Heart left ventricle (tissue), 13 donors: ENCODE results near the gene MED27.

Experiments
- POLR2A ChIP-seq, 2 donors: fragments of 450-650 bp; IDR thresholded peaks; one replicate each; pipeline ENCODE4 v1.6.1; 2017; ENCODE audit warnings: antibody characterized with exemption in 2 of 2, mild to moderate bottlenecking in 2 of 2, moderate library complexity in 2 of 2
- TF ChIP-seq, protein P1 (sequence below), 12 donors: fragments of 200-600 bp; sonication (generic) in 4 of 12; IDR thresholded peaks; one replicate each; pipeline versions ENCODE4 v1.5.0 to v1.8.0; 2018 to 2022; ENCODE audit warnings: antibody characterized with exemption in 12 of 12, mild to moderate bottlenecking in 5 of 12
- donor health status: ischemic (EF 13 %, LVEDD 7.1; RV severe dilation, severe dysfunction).
- donor health status: DM: no; HTN: yes; CAD: no.
- donor health status: DM: no; HTN: no; CAD: no.
- donor health status: ischemic (EF 25% LVEDD 6.9; RV normal size, moderate dysfunction).
- donor health status: ischemic (EF 25% LVEDD 5.7; RV mildly dilated, moderate dysfunction).
- donor health status: ischemic (EF 35%, LVEDD 5.7; RV mildly dilated, moderate dysfunction).
- donor health status: nonischemic (EF 11% LVEDD 7.7; RV severe dilation, severe dysfunction).
- donor health status: DM: yes; HTN: yes; CAD: no.
- donor health status: PGD.
- donor health status: ischemic (EF 29% LVEDD 5.4; RV normal size, mild dysfunction).
- donor health status: nonischemic (EF 23%, LVEDD 6.1; RV moderate dilation, normal function).

DNA sequence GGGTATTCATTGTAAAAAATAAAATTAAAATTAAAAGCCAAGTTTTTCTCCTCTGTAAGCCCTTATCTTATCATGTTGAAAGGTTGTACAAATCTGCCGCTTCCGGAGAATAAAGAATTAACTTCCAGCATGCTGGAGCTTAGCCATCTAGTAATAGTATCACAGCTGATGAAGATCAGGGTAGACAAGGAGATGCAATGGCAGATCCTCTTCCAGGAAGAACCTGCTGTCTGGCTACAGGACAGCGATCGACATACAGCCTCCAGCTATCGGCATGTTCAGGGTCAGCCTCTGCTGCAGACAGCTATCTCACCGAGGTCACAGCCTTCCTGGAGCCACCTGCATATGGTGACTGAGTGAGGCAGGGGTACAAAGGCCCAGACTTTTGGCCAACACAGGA, 82.6 kb downstream of the MED27 start:
- no peak for TF ChIP-seq POLR2A (IDR thresholded peaks at IDR 0.05)
- TF ChIP-seq, protein P1, sequence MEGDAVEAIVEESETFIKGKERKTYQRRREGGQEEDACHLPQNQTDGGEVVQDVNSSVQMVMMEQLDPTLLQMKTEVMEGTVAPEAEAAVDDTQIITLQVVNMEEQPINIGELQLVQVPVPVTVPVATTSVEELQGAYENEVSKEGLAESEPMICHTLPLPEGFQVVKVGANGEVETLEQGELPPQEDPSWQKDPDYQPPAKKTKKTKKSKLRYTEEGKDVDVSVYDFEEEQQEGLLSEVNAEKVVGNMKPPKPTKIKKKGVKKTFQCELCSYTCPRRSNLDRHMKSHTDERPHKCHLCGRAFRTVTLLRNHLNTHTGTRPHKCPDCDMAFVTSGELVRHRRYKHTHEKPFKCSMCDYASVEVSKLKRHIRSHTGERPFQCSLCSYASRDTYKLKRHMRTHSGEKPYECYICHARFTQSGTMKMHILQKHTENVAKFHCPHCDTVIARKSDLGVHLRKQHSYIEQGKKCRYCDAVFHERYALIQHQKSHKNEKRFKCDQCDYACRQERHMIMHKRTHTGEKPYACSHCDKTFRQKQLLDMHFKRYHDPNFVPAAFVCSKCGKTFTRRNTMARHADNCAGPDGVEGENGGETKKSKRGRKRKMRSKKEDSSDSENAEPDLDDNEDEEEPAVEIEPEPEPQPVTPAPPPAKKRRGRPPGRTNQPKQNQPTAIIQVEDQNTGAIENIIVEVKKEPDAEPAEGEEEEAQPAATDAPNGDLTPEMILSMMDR (IDR thresholded peaks at IDR 0.05): no peak
